ENCODE measurements around the gene EIF1AD.

The EIF1AD gene

DNA sequence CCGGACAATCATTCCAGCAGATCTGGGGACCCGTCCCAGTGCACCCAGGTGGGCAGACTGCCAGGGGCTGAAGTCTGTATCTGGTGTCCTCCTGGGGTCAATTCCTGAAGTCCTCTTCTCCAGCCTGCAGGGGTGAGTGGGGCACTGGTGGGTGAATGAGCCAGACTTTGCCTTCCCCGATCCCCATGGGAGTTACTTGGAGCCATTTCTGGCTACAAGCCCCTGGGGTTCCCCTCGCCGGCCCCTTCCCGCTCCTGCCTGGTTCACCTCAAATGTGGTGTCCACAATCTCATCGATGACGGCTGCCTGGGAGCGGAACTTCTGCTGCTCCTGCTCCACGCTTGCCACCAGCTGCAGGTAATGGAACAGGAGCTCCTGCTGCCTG is 14.8 kb upstream of the EIF1AD start:
- no peak overlapping the region for H3K4me3 ChIP-seq (replicated peaks; ENCODE audit: low read depth, low read length)
- no peak for DNase-seq (ENCODE audit: extremely low read depth, insufficient read length)
- peaks cover 2% of the 10 kb centered on the region; the same call in 1 of the 2 replicates for H3K27me3 ChIP-seq (replicated peaks; ENCODE audit: control insufficient read depth, insufficient read depth, low read length)
- H3K36me3 ChIP-seq (ENCODE audit: control insufficient read depth, insufficient read depth, low read length), result no peaks in the 10 kb centered on the region
- TF ChIP-seq, protein P1, sequence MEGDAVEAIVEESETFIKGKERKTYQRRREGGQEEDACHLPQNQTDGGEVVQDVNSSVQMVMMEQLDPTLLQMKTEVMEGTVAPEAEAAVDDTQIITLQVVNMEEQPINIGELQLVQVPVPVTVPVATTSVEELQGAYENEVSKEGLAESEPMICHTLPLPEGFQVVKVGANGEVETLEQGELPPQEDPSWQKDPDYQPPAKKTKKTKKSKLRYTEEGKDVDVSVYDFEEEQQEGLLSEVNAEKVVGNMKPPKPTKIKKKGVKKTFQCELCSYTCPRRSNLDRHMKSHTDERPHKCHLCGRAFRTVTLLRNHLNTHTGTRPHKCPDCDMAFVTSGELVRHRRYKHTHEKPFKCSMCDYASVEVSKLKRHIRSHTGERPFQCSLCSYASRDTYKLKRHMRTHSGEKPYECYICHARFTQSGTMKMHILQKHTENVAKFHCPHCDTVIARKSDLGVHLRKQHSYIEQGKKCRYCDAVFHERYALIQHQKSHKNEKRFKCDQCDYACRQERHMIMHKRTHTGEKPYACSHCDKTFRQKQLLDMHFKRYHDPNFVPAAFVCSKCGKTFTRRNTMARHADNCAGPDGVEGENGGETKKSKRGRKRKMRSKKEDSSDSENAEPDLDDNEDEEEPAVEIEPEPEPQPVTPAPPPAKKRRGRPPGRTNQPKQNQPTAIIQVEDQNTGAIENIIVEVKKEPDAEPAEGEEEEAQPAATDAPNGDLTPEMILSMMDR (IDR thresholded peaks at IDR 0.05; ENCODE audit: insufficient read depth, low read length, poor library complexity, severe bottlenecking), result no peak

DNA sequence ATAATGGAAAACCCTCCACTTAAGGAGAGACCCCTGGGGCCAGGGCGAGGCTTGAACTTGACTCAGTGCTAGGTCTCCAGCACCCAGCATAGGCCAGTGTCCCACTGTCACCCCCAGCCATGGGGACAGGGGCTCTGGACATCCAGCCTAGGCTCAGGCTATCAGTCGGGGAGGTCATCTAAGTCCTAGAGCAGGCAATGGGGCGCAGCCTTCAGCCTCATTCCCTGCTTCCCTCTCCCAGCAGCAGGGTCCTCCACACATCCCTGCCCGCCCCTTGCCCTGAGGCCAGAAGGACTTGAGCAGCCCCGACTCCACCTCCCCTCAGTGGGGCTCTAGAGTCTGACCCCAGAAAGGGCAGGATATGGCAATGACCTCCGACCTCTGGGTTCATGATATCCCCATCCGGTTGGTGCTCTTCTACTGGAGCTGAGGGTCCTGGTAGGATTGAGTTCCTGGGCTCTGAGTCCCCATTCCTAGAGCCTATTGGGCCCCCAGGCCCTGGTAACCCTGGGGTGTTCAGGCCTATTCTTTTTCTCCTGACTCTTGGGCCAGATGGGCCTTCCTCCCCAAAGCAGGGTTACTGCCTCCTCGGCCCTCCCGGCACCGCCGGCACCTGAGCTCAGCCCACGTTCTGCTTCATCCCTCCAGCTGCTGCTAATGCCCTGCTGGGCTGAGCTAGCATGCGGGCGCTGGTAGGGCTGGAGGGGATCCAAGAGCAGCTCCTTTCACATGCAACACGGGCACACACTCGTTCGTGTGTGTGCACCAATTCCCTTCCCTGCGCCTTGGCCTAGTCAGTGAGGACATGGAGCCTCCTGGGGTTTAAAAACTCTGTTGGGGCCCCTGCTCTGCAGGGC is 14.2 kb upstream of the EIF1AD start:
- TF ChIP-seq, protein P1 (IDR thresholded peaks at IDR 0.05; ENCODE audit: insufficient read depth, low read length, poor library complexity, severe bottlenecking), result no peak
- no peaks in the 10 kb centered on the region for H3K36me3 ChIP-seq (ENCODE audit: control insufficient read depth, insufficient read depth, low read length)
- no peak overlapping the region for H3K4me3 ChIP-seq (replicated peaks; ENCODE audit: low read depth, low read length)
- H3K27me3 ChIP-seq (replicated peaks; ENCODE audit: control insufficient read depth, insufficient read depth, low read length), result no peaks in the 10 kb centered on the region; the same call in 1 of the 2 replicates
- DNase-seq (ENCODE audit: extremely low read depth, insufficient read length), result no peak

DNA sequence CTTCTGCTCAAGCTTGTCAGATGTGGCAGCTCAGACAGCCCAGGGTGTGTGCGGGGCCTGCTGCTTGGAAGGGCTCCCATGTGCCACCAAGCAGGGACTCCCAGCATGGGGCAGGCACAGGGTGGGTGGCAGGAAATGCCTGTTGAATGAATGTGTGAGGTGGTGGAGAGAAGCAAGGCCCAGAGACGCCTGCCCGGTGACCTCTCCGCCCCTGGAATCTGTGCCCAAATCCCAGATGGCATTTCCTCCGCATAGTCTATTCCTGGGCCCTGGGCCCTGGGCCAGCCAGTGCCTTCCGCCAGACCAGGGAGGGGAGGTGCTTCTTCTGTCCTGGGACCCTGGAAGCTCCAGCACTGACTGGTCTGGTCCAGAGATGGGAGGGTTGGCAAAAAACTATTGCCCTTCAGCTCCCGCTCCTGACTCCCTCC is 13.5 kb upstream of the EIF1AD start:
- no peak for DNase-seq (ENCODE audit: extremely low read depth, insufficient read length)
- Histone ChIP-seq H3K36me3 (ENCODE audit: control insufficient read depth, insufficient read depth, low read length) (no peaks in the 10 kb centered on the region), H3K27me3 (replicated peaks; ENCODE audit: control insufficient read depth, insufficient read depth, low read length) (no peaks in the 10 kb centered on the region; the same call in 1 of the 2 replicates), H3K4me3 (replicated peaks; ENCODE audit: low read depth, low read length) (no peak overlapping the region)
- TF ChIP-seq, protein P1 (IDR thresholded peaks at IDR 0.05; ENCODE audit: insufficient read depth, low read length, poor library complexity, severe bottlenecking), result no peak

DNA sequence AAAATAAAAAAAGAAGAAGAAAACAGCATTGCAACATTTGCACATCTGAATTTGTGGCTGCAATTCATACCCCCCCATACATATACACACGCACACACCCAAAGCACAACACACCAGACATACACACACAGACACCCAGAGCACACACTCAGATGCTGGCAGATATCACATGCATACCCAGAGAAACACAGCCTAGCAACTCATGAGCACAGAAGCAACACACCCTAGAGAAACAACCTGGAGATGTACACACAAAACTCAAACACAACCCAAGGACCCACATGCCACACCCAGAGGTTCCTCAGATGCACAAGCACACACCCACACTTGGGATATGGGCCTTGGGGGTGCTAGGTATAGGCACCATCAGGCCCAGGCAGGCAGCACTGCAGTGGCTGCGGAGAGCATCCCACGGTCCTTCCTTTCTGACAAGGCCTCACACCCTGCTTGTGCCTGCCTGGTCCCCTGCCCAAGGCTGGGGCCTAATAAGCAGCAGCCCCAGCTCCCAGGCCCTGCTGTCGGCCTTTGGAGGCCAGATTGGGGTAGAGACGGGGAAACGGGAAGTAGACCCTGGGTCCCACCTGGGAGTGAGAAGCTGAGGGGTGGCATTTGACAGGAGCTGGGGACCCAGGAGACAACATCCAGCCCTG is 13.0 kb upstream of the EIF1AD start:
- no peak for DNase-seq (ENCODE audit: extremely low read depth, insufficient read length)
- TF ChIP-seq, protein P1 (IDR thresholded peaks at IDR 0.05; ENCODE audit: insufficient read depth, low read length, poor library complexity, severe bottlenecking), result no peak
- Histone ChIP-seq H3K36me3 (ENCODE audit: control insufficient read depth, insufficient read depth, low read length) (no peaks in the 10 kb centered on the region), H3K4me3 (replicated peaks; ENCODE audit: low read depth, low read length) (no peak overlapping the region), H3K27me3 (replicated peaks; ENCODE audit: control insufficient read depth, insufficient read depth, low read length) (no peaks in the 10 kb centered on the region; the same call in 1 of the 2 replicates)

DNA sequence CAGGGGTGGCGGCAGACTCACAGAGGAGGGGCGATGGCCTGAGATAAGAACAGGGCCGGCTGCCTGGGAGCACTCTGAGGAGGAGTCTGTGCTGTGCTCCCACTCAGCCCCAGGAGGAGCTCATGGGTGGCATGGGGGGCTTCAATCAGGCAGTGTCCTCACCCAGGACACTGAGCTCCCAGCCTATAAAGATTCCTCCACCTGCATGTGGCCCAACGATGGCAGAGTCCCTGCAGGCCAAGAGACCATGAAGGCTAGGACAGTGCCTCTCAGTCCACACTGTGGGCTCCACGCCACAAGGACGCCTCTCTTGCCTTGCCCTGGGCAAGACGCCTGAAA is 11.8 kb upstream of the EIF1AD start:
- no peaks in the 10 kb centered on the region; the same call in 1 of the 2 replicates for H3K27me3 ChIP-seq (replicated peaks; ENCODE audit: control insufficient read depth, insufficient read depth, low read length)
- TF ChIP-seq, protein P1 (IDR thresholded peaks at IDR 0.05; ENCODE audit: insufficient read depth, low read length, poor library complexity, severe bottlenecking), result no peak
- H3K36me3 ChIP-seq (ENCODE audit: control insufficient read depth, insufficient read depth, low read length), result no peaks in the 10 kb centered on the region
- DNase-seq (ENCODE audit: extremely low read depth, insufficient read length), result no peak
- H3K4me3 ChIP-seq (replicated peaks; ENCODE audit: low read depth, low read length), result no peak overlapping the region
